GM18868 (cell line): ENCODE measurements around the gene HDAC1.
"Not testable (repeated sequence)": the region's sequence is repeated elsewhere in the genome, so short reads cannot be mapped to it uniquely, and the experiment has no call there.

Experiments
- ATAC-seq: cut with Tn5 transposase; IDR thresholded peaks from one replicate; pipeline ENCODE4 v1.9.1; 2021; ENCODE audit warnings: mild to moderate bottlenecking, moderate library complexity; ENCODE audit not compliant: unreplicated experiment

Gene HDAC1

DNA sequence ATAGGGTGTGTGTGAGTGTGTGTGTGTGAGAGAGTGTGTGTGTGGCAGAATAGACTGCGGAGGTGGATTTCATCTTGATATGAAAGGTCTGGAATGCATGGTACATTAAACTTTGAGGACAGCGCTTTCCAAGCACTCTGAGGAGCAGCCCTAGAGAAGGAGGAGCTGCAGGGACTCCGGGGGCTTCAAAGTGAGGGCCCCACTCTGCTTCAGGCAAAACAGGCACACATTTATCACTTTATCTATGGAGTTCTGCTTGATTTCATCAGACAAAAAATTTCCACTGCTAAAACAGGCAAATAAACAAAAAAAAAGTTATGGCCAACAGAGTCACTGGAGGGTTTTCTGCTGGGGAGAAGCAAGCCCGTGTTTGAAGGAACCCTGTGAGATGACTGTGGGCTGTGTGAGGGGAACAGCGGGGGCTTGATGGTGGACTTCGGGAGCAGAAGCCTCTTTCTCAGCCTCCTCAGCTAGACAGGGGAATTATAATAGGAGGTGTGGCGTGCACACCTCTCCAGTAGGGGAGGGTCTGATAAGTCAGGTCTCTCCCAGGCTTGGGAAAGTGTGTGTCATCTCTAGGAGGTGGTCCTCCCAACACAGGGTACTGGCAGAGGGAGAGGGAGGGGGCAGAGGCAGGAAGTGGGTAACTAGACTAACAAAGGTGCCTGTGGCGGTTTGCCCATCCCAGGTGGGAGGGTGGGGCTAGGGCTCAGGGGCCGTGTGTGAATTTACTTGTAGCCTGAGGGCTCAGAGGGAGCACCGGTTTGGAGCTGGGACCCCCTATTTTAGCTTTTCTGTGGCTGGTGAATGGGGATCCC, 18.3 kb upstream of the HDAC1 start:
- ATAC-seq, result no peak

DNA sequence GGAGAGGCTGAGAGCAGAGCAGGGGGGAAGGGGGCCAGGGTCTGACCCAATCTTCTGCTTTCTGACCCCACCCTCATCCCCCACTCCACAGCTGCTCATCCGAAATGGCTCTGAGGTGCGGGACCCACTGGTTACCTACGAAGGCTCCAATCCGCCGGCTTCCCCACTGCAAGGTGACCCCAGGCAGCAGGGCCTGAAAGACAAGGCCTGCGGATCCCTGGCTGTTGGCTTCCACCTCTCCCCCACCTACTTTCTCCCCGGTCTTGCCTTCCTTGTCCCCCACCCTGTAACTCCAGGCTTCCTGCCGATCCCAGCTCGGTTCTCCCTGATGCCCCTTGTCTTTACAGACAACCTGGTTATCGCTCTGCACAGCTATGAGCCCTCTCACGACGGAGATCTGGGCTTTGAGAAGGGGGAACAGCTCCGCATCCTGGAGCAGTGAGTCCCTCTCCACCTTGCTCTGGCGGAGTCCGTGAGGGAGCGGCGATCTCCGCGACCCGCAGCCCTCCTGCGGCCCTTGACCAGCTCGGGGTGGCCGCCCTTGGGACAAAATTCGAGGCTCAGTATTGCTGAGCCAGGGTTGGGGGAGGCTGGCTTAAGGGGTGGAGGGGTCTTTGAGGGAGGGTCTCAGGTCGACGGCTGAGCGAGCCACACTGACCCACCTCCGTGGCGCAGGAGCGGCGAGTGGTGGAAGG, 17.1 kb upstream of the HDAC1 start:
- no peak for ATAC-seq

GRCh38 chr1:32275424-32275823, 16.5 kb upstream of the HDAC1 start:
- no peak for ATAC-seq

DNA sequence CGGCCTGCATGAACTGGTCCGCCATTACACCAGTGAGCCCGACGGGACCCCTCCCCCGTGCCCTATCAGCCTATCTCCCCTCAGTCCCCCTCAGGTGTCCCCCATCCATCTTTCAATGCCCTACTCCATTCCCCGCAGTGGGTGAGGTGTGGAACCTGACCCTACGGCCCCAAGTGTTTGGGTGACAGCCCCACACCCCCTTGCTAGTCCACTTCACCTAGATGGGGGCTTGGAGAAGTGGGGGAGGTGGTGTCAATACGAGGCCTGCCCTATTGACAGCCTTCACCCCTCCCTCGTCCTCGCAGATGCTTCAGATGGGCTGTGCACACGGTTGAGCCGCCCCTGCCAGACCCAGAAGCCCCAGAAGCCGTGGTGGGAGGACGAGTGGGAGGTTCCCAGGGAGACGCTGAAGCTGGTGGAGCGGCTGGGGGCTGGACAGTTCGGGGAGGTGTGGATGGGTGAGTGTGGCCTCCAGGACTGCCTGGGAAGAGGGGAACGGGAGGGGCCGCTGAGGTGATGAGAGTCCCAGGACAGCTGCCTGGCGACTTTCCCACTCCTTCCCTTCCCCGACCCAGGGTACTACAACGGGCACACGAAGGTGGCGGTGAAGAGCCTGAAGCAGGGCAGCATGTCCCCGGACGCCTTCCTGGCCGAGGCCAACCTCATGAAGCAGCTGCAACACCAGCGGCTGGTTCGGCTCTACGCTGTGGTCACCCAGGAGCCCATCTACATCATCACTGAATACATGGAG, 15.7 kb upstream of the HDAC1 start:
- ATAC-seq, result no peak

DNA sequence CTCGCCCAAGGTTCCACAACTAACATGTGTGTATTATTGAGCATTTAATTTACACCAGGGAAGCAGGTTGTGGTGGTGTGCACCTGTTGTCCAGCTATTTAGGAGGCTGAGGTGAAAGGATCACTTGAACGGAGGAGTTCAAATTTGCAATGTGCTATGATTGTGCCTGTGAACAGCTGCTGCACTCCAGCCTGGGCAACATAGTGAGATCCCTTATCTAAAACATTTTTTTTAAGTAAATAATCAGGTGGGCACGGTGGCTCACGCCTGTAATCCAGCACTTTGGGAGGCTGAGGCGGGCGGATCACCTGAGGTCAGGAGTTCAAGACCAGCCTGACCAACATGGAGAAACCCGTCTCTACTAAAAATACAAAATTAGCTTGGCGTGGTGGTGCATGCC, 7.1 kb upstream of the HDAC1 start:
- ATAC-seq, result not testable (repeated sequence)

- no peak for ATAC-seq
Observed at GRCh38 chr1:32285658-32286057, 6.2 kb upstream of the HDAC1 start.

DNA sequence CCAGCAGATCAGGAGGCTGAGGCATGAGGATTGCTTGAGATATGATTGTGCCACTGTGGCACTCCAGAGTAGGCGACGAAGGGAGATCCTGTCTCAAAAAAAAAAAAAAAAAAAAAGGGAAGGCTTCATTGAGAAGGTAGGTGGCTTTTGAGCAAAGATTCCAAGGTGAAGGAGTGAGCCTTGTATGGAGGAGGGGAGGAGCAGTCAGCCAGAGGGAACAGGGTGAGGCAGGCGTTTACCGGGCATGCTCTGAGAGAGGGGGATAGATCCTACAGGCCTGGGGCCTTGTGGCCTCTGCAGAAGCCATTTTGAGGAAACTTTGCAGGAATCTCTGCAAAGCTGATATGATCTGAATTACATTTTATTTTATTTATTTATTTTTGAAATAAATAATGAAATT, 5.1 kb upstream of the HDAC1 start:
- ATAC-seq, result no peak

DNA sequence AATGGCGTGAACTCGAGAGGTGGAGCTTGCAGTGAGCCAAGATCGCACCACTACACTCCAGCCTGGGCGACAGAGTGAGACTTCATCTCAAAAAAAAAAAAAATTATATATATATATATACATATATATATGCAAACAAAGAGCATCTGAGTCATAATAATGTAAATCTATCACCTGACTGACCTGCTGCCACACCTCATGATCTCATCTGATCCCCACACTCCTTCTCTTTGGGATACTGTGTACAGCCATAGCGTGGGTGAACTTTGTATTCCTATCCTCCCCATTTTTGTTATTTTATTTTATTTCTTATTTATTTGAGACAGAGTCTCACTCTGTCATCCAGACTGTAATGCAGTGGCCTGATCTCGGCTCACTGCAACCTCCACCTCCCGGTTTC, 2.6 kb upstream of the HDAC1 start:
- no peak for ATAC-seq

DNA sequence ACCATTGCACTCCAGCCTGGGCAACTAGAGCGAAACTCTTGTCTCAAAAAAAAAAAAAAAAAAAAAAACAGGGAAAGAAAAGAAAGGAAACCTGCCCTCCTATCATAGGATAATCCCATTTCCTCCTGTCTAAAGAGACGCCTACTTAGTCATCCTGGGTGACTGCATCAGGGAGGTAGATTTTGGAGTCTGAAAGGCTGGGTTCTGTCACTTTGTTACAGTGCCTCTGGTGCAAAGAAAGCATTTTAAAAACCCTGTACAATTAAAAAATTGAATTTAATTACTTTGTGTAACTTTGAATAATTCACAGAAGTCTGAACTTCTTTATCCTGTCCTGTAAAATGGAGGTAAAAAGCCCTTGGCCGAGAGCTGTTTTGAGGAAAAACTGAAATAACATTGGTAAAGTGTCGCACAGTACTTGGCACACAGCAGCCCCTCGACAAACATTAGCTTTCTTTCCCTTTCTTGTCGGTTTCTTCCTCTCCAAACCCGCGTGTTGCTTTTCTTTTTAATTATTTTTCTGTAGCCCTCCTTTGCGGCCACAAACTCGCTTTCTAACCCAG, 657 bp upstream of the HDAC1 start:
- ATAC-seq, result no peak

DNA sequence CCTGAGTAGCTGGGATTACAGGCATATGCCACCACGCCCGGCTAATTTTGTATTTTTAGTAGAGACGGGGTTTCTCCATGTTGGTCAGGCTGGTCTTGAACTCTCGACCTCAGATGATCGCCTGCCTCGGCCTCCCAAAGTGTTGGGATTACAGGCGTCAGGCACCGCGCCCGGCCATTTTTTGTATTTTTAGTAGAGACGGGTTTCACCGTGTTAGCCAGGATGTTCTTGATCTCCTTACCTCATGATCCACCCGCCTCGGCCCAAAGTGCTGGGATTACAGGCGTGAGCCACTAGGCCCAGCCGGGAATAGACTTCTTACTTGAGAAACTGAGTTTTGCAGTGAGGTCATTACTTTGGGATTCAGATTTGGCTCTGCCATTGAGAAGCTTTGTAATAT, 6.3 kb downstream of the HDAC1 start:
- ATAC-seq, result not testable (repeated sequence)

- no peak for ATAC-seq
Observed at GRCh38 chr1:32299327-32299726, 7.4 kb downstream of the HDAC1 start.

GRCh38 chr1:32303358-32303757, 11.5 kb downstream of the HDAC1 start:
- no peak for ATAC-seq

- ATAC-seq, result no peak
Observed at GRCh38 chr1:32303997-32304622, 12.2 kb downstream of the HDAC1 start.

GRCh38 chr1:32305310-32305709, 13.4 kb downstream of the HDAC1 start:
- no peak for ATAC-seq

DNA sequence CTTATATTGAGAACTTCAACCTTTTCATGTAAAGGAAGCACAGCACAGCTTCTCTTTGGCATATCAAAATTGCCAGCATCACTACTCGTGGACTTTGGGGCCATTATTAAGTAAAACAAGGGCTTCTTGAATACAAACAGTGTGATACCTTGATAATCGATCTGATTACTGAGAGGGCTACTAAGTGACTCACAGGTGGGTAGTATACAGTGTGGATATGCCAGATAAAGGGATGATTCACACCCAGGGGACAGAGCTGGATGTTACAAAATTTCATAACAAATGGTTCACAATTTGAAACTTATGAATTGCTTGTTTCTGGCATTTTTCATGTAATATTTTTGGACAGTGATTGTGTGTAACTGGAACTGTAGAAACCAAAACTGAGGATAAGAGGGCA, 15.4 kb downstream of the HDAC1 start:
- no peak for ATAC-seq

GRCh38 chr1:32309960-32310359, 18.1 kb downstream of the HDAC1 start:
- no peak for ATAC-seq

GRCh38 chr1:32311709-32312393, 20.0 kb downstream of the HDAC1 start:
- no peak for ATAC-seq

DNA sequence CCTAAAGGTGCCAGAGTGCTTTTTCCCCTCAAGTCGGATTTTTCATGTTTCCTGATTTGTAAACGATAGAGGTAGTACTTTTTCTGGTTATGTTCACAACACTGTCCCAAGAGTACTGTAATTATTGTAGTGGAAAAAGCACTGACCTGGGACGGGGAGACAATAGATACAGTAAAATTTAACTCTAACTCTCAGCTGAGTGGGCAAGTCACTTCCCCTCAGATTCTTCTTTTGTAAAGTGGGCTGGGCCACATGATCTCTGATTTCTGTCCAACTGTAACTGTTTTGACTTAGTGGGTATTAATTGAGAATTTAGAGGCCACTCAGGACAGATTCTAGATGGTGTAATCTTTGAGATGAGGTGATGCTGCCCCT, 25.0 kb downstream of the HDAC1 start:
- no peak for ATAC-seq

DNA sequence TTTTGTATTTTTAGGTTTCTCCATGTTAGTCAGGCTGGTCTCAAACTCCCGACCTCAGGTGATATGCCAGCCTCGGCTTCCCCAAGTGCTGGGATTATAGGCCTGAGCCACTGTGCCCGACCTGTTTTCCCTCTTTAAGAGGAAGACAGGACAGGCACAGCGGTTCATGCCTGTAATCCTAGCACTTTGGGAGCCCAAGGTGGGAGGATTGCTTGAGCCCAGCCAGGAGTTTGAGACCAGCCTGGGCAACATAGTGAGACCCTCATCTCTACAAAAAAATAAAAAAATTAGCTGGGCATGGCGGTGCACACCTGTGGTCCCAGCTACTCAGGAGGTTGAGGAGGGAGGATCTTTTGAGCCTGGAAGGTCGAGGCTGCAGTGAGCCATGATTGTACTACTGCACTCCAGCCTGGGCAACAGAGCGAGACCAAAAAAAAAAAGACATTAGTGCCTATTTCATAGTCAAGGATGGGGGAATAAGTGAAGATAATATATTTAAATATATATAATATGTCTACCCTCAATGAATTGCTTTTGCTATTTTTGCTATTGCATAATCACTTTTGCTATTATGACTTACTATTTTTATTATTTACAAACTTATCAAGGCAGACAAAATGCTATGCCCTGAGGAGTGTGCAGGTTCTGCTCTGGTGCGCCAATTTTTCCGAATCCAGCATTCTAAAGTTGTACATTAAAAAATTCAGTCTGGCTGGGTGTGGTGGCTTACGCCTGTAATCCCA, 26.4 kb downstream of the HDAC1 start:
- no peak for ATAC-seq
